Measurements from ENCODE around the gene RNF167.
"Not testable (repeated sequence)": the region's sequence is repeated elsewhere in the genome, so short reads cannot be mapped to it uniquely, and the experiment has no call there.

Gene RNF167

DNA sequence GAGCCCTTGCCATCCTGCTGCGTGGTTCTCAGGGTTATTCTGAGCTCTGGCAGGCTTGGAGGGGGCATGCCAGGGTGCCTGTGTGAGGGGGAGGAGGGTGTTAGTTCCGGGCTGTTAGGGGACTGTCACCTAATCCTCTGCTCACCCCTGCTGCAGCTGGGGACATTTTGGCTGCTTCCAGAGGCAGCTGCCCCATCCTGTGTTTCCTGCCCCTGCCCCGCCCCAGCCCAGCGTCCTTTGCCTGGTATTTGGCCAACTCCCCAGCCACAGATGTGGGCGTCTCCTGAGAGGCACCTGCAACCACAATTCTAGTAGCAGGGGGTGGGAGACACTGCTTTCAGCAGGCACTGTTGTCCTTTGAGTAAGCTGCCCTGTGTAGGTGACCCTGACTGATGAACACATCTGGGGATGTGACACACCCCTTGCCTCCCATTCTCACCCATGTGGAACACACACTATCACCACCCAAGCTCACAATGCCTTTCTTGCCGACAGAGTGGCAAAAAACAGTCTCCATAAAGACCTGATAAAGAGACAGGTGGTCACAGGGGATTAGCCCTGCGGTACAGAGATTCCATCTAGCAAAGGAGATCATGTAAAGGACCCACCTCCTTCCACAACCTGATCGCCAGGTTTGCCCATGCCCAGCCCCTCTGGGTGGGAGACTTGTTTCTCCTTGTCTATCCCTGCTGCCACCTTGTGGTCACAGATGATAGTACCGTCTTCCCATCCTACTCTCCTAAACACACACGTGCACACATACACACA lies 36.8 kb upstream of the RNF167 start, which contains the start of gene CHRNE:
Gene CHRNE, minus strand, starts transcription at position 48 of the 768 bp plus-strand sequence. Its CDS starts 35 bp downstream, at position 13.
- peak; percentile 86 for DNase-seq

- not testable (repeated sequence) for DNase-seq
These were observed 33.4 kb upstream of the RNF167 start for GRCh38 chr17:4906642-4907041.

- DNase-seq: no peak
These were observed 31.8 kb upstream of the RNF167 start for GRCh38 chr17:4908301-4908700.

- peak; percentile 78 for DNase-seq
These were observed 31.2 kb upstream of the RNF167 start for GRCh38 chr17:4908711-4909496.

DNA sequence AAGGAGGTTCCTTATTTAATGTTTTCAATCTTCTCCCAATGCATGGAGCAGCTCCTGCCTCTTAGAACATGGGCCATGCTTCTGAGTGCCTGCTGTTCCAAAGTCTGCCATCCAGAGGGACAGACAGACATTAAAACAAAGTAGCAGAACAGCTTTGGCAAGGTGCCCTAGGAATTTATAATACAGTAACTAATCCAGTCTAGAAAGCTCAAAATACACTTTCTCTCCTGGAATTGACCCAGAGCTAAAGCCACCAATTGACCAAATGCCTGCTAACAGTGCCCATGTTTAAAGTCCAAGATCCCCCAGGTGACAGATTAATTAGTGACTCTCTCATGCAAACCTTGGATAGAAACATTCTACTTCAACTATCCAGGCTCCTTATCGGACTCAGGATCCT lies 26.1 kb upstream of the RNF167 start:
- DNase-seq: no peak

- DNase-seq: not testable (repeated sequence)
These were observed 25.5 kb upstream of the RNF167 start for GRCh38 chr17:4914551-4914950.

DNA sequence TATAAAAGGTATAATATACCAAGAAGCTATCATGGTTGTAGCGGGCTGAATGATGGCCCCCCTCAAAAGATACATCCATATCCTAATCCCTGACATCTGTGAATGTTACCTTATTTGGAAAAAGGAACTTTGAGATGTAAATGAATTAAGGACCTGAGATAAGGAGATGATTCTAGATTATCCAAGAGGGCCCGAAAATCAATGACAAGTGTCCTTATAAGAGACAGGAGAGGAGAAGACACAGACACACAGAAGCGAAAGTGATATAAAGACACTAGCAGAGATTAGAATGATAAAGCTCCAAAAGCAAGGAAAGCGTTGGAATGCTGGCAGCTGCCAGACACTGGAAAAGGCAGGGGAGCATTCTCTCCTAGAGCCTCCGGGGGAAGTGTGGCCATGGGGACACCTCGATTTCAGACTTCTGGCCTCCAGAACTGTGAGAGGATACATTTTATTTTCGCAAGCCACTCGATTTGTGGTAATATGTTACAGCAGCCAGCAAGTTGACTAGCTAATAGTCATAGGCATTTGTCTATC lies 20.5 kb upstream of the RNF167 start:
- DNase-seq: no peak

GRCh38 chr17:4920351-4921048 lies 19.6 kb upstream of the RNF167 start:
- DNase-seq: no peak

DNA sequence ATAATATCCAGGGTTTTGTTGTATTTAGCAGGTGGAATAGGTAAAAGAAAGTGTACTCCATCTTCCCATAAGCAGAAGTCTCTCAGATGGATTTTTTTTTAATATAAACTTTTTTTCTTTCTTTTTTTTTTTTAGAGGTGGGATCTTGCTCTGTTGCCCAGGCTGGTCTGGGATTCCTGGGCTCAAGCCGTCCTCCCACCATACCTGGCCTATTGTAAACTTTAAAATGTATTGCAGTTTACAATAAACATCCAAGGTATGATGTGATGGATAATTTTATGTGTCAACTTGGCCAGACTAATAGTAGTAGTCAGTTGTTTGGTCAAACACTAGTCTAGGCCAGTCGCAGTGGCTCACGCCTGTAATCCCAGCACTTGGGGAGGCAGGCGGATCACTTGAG lies 18.7 kb upstream of the RNF167 start:
- no peak for DNase-seq

GRCh38 chr17:4926577-4927335 lies 13.3 kb upstream of the RNF167 start:
- not testable (repeated sequence) for DNase-seq

DNA sequence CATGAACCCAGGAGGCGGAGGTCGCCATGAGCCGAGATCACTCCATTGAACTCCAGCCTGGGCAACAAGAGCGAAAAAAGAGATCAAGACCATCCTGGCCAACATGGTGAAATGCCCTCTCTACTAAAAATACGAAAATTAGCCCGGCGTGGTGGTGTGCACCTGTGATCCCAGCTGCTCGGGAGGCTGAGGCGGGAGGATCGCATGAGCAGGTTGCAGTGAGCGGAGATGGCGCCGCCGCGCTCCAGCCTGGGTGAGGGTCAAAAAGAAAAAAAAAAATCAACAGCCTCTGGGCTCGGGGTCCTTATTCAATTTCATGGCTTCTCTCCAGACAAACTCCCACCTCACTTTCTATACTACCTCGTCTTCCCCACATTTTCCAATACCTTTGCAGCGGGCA lies 11.2 kb upstream of the RNF167 start:
- DNase-seq: no peak

GRCh38 chr17:4931963-4932362 lies 8.1 kb upstream of the RNF167 start, which contains the start of gene GP1BA:
TSS of gene GP1BA (plus strand) at chr17:4932277. CDS start at chr17:4932605, 328 bp downstream.
- no peak for DNase-seq

GRCh38 chr17:4932756-4933155 lies 7.3 kb upstream of the RNF167 start:
- no peak for DNase-seq

GRCh38 chr17:4933646-4934045 lies 6.4 kb upstream of the RNF167 start:
- no peak for DNase-seq

- peak; percentile 67 for DNase-seq
These were observed 5.7 kb upstream of the RNF167 start for GRCh38 chr17:4934173-4934979.

DNA sequence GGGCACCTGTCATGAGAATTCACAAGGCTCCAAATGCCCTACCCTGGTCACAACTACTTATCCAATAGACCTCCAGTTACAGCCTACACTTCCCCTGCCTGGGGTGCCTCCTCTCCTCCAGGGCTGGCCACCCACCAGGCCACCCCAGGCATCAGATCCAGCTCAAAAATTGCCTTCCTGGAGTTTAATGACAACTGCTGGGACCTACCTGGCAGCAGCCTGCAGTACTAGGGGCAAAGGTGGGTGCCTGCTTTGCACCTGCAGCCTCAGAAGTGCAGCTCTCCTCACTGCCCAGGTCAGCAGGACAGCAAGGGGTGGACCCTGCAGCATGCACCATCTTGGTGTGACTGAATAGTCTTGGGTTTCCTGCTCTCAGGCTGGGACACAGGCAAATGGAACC lies 4.4 kb upstream of the RNF167 start:
- DNase-seq: no peak

GRCh38 chr17:4936436-4936835 lies 3.6 kb upstream of the RNF167 start:
- no peak for DNase-seq

- DNase-seq: no peak
These were observed 2.5 kb upstream of the RNF167 start for GRCh38 chr17:4937553-4937952.

DNA sequence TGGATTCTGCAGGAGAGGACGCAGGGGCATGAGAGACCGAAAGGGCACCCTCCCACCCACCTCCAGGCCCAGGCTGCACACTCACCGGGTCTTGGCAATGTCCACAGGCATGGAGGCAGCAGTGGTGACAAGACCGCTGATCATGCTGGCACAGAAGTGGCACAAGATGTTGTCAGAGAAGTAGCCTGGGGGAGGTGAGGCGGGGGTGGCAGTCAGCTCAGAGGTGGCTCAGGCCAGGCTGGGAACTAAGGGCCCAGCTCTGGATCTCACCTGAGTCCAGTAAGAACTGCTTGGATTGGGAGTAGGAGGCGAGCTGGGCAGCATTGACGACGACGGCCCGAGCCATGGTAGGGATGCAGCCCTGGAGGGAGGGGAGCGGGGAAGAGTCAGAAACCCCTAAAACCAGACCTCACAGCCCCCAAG lies 2.0 kb upstream of the RNF167 start:
- DNase-seq: no peak

- peak; percentile 7 for DNase-seq
These were observed 1.2 kb upstream of the RNF167 start for GRCh38 chr17:4938688-4939545.

DNA sequence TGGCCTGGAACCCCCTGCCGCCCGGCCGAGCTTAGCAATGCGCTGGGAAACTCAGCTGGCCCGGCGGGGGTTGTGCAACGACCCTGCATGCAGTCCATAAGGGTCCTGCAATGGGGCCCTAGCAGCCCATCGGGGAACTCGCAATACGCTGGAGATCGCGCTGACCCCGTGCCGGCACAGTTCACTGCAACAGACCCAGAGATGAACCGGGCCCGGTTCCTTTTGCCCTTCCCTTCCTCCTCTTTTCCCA lies 597 bp upstream of the RNF167 start:
- no peak for DNase-seq
